ENCODE results near the gene EMC6. TPM values are rescaled to one million over a fixed set of nuclear protein-coding genes. Genes with fewer than 3 reads are reported as not detected.

The EMC6 gene
- total RNA-seq, 1 experiment from 2014 or later = 36.8 TPM

- TF ChIP-seq CTCF (IDR thresholded peaks at IDR 0.05; ENCODE audit: insufficient read depth in 1 of 2, low read depth in 1 of 2, low read length in 1 of 2, severe bottlenecking in 1 of 2, unreplicated experiment in 1 of 2) = no peak
- BruUV-seq (replicated peaks) = no TSS peak
- no peaks in the 10 kb centered on the region for H3K27me3 ChIP-seq (replicated peaks; ENCODE audit: control insufficient read depth, insufficient read depth, low read length)
- intact Hi-C loops (cut with micrococcal nuclease; ENCODE audit: unreplicated experiment) = no loop called here
- POLR2A ChIA-PET = no interaction called here
- no peaks in the 10 kb centered on the region for H3K4me1 ChIP-seq
- no peak overlapping the region for H3K4me3 ChIP-seq (ENCODE audit: low read depth, low read length)
- no peak overlapping the region for H3K27ac Mint-ChIP-seq (ENCODE audit: unreplicated experiment)
- no peaks in the 10 kb centered on the region; the same call in 1 of the 2 replicates for H3K36me3 ChIP-seq (ENCODE audit: control insufficient read depth, insufficient read depth, low read length)
- no peaks in the 10 kb centered on the region for H3K4me1 Mint-ChIP-seq (ENCODE audit: low read depth, unreplicated experiment)
- no peaks in the 10 kb centered on the region for H3K27me3 Mint-ChIP-seq (ENCODE audit: insufficient read depth, unreplicated experiment)
- no peaks in the 10 kb centered on the region for H3K9me3 Mint-ChIP-seq (ENCODE audit: unreplicated experiment)
- H3K9me3 ChIP-seq = no peaks in the 10 kb centered on the region
- no peak overlapping the region for H3K4me3 Mint-ChIP-seq (ENCODE audit: unreplicated experiment)
- DNase-seq = no peak
- peaks cover 14% of the 10 kb centered on the region for H3K36me3 Mint-ChIP-seq (ENCODE audit: insufficient read depth, unreplicated experiment)
- CTCF ChIA-PET = no interaction called here
Observed at GRCh38 chr17:3657874-3658783, 10.5 kb upstream of the EMC6 start.

- Mint-ChIP-seq H3K27me3 (ENCODE audit: insufficient read depth, unreplicated experiment) (no peaks in the 10 kb centered on the region), H3K36me3 (ENCODE audit: insufficient read depth, unreplicated experiment) (peaks cover 14% of the 10 kb centered on the region)
Observed at GRCh38 chr17:3658784-3659449, 9.7 kb upstream of the EMC6 start.

More at GRCh38 chr17:3658784-3659449, 9.7 kb upstream of the EMC6 start:
- no peak for TF ChIP-seq CTCF (IDR thresholded peaks at IDR 0.05; ENCODE audit: insufficient read depth in 1 of 2, low read depth in 1 of 2, low read length in 1 of 2, severe bottlenecking in 1 of 2, unreplicated experiment in 1 of 2)
- Mint-ChIP-seq H3K9me3 (ENCODE audit: unreplicated experiment) (no peaks in the 10 kb centered on the region), H3K27ac (ENCODE audit: unreplicated experiment) (no peak overlapping the region), H3K4me3 (ENCODE audit: unreplicated experiment) (no peak overlapping the region), H3K4me1 (ENCODE audit: low read depth, unreplicated experiment) (no peaks in the 10 kb centered on the region)
- Histone ChIP-seq H3K4me3 (ENCODE audit: low read depth, low read length) (no peak overlapping the region), H3K4me1 (no peaks in the 10 kb centered on the region), H3K36me3 (ENCODE audit: control insufficient read depth, insufficient read depth, low read length) (no peaks in the 10 kb centered on the region; the same call in 1 of the 2 replicates), H3K9me3 (no peaks in the 10 kb centered on the region), H3K27me3 (replicated peaks; ENCODE audit: control insufficient read depth, insufficient read depth, low read length) (no peaks in the 10 kb centered on the region)
- intact Hi-C loops (cut with micrococcal nuclease; ENCODE audit: unreplicated experiment) = no loop called here
- CTCF ChIA-PET = no interaction called here
- no peak for DNase-seq
- POLR2A ChIA-PET = no interaction called here
- no TSS peak for BruUV-seq (replicated peaks)

Measured in Caco-2 (cell line).